Hematopoietic multipotent progenitor cell treated with erythropoietin and hydrocortisone succinate and interleukin-3 and kit ligand, for 8 days (in vitro differentiated cells): ENCODE measurements around the gene DDT.
"Not testable (repeated sequence)": the region's sequence is repeated elsewhere in the genome, so short reads cannot be mapped to it uniquely, and the experiment has no call there.

ENCODE experiments used
- DNase-seq: peaks from one replicate; pipeline ENCODE4 v3.0.0-alpha.2; 2015

Gene DDT

GRCh38 chr22:23949764-23950163 is 24.5 kb downstream of the DDT start:
- DNase-seq = not testable (repeated sequence)

- DNase-seq = peak; percentile 85
These were observed 26.9 kb downstream of the DDT start for GRCh38 chr22:23947391-23947790.

GRCh38 chr22:23940166-23940565 is 34.1 kb downstream of the DDT start:
- not testable (repeated sequence) for DNase-seq

GRCh38 chr22:23939017-23939357 is 35.3 kb downstream of the DDT start:
- no peak for DNase-seq

GRCh38 chr22:23938328-23939016 is 35.8 kb downstream of the DDT start:
- DNase-seq = peak; percentile 68

- DNase-seq = no peak
These were observed 47.7 kb downstream of the DDT start for GRCh38 chr22:23926561-23926960.

GRCh38 chr22:23925020-23925606 is 49.1 kb downstream of the DDT start:
- DNase-seq = no peak

GRCh38 chr22:23922921-23923320 is 51.3 kb downstream of the DDT start:
- no peak for DNase-seq

GRCh38 chr22:23921586-23922201 is 52.5 kb downstream of the DDT start:
- not testable (repeated sequence) for DNase-seq
